Glutamatergic neuron (in vitro differentiated cells): ENCODE data around the gene GPRC5D. TPM values are rescaled to one million over a fixed set of nuclear protein-coding genes. Genes with fewer than 3 reads are reported as not detected.

Experiments
- total RNA-seq: library from RNA; stranded (reverse); fragmentation: NEBNext Ultra II Directional; extraction: Animal tissue kit (Norgen Biotek cat#: 25700); gene quantifications from one replicate; pipeline ENCODE4 v1.2.1, GENCODE V29; 2021; ENCODE audit not compliant: unreplicated experiment

Gene GPRC5D
- total RNA-seq, 1 donor from 2014 or later, result not detected

Other genes with a start within 250 kb of the GPRC5D start
- 36.0 TPM for gene CDKN1B, start 234.8 kb downstream of the GPRC5D start, total RNA-seq
- 0.86 TPM for gene APOLD1, start 166.5 kb downstream of the GPRC5D start, total RNA-seq
- gene DDX47, start 138.8 kb downstream of the GPRC5D start, total RNA-seq, result 31.0 TPM
- not detected for gene GPRC5A, start 60.6 kb downstream of the GPRC5D start, total RNA-seq
- 3.0 TPM for gene HEBP1, start 48.1 kb upstream of the GPRC5D start, total RNA-seq
- 26.8 TPM for gene FAM234B, start 92.2 kb upstream of the GPRC5D start, total RNA-seq
- not detected for gene GSG1, start 151.5 kb upstream of the GPRC5D start, total RNA-seq
- not detected for gene EMP1, start 244.6 kb upstream of the GPRC5D start, total RNA-seq